HG03342 (cell line): Measurements from ENCODE around the gene DLG2.

Experiments used
- ATAC-seq: cut with Tn5 transposase; IDR thresholded peaks from one replicate; pipeline ENCODE4 v1.9.1; 2021; ENCODE audit warnings: mild to moderate bottlenecking, moderate library complexity; ENCODE audit not compliant: unreplicated experiment

The DLG2 gene

GRCh38 chr11:84607975-84608836 lies 1018.9 kb downstream of the DLG2 start:
- no peak for ATAC-seq

DNA sequence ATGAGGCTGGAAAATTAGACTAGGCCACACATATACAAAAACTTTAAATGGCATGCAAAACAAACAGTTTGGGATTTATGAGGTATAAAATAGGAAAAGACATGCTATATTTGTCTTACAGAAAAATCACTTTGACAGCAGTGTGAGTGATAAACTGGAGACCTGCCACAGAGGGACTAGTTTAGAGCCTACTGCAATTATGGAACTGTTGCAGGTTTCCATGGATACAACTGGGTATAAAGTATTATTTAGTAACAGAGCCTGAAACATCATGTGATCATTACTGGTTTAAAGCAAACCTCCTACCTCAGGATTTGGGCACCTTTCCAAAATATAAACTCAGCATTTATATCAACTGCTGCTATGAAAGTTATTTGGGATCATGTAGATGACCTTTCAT lies 1032.5 kb downstream of the DLG2 start:
- ATAC-seq, result no peak

GRCh38 chr11:84590106-84590505 lies 1037.0 kb downstream of the DLG2 start:
- no peak for ATAC-seq

GRCh38 chr11:84588131-84588829 lies 1038.9 kb downstream of the DLG2 start:
- no peak for ATAC-seq

GRCh38 chr11:84583106-84583505 lies 1044.0 kb downstream of the DLG2 start:
- ATAC-seq, result no peak

DNA sequence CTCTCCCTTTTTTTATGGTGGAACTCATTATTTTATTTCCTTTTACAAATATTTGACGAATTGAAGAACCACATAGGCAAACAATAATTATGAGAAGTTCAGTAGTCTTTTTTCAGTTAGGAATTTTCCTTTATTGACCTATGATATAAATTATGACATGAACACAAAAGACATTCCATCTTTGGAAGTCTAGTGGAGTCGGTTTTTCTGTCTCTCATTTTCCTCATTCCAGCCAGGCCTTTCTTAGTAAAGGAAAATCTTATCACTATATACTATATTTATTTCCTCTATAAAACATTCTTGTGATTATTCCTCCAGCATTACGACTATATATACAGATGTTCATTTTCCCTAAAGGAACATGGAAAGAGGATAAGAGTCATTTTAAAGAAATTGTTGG lies 1046.1 kb downstream of the DLG2 start:
- no peak for ATAC-seq

DNA sequence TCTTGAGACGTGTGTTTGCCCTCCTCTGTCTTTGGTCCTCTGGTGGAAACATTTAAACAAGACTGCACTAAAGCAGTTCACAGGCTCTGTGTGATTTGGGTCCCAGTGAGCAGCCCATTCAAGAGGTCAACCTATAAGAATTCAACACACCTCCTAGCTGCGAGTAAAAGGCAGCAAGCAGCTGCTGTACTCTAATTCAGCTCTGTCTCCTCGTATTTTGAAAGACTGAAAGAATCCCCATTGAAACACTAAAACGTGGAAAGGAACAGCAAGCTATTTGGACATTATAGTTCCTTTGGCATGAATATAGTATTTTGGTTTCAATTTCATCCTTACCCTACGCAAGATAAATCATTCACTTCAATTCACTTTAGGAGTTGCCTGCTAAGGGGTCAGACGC lies 1046.7 kb downstream of the DLG2 start:
- no peak for ATAC-seq

DNA sequence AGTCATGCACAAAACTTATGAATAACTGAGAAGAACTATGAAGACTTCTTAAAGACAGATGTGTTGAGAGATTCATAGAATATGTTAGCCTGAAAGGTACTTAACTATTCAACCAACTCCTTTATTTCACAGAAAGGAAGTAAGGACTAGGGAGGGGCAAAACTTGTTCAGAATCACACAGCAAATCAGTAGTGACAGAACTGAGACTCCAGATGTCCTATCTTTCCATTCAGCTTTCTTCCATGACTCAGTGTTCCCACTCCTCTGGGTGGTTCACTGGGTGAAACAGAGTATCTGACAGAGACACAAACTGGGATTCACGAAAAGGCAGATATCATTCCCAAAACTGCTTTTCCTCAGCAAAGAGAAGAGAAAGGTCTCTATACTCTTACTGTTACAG lies 1053.3 kb downstream of the DLG2 start:
- no peak for ATAC-seq

DNA sequence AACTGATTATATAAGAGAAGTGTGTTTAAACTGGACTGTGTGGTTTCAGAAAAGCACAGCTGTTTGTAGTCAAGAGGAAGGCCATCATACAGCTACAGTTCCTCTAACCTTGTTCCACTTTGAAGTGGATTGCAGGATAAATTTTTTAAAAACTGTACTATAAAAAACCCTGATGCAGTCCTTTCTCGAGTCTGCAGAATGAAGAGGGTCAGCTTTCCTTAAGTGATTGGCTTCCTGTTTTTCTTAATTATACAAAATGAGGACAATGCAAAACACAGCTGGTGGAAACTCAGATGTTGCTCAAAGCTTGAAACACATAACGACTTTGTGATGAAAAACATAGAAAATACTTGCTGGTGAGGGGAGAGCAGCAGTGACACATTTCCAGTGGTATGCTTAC lies 1060.5 kb downstream of the DLG2 start:
- ATAC-seq, result no peak

DNA sequence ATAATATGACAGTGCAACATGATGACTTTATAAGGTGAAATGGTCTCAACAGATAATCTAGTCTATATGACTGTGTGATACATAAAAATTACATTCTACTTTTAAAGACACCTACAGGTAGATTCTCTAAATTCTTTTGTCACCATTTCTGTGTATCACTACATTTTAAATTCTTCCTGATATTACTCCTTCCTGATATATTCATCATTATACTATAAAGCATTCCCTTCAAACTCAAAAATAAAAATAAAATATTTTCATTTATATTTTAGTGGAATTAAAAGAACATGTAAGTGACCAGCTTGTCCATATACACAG lies 1062.3 kb downstream of the DLG2 start:
- ATAC-seq, result no peak

- peak; percentile 87 for ATAC-seq
Observed at GRCh38 chr11:84564180-84564866, 1062.8 kb downstream of the DLG2 start.

DNA sequence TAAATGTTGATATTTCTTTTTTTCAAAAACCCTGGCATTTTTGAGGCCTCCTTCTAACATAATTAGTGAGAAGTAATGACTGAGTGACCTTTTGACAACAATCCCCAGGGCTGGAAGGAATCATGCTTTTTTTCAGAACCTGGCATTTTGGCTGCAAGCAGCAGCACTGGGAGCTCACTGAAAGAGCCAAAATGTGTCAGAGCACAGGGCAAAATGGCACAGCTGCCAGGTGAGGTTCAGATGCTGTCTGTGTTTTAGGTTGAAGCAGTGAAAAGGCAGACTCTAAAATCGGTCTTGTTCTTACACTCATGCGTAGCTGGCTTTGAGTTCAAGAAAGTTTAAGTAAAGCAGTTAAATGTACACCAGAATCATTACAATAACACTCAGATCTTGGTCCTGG lies 1063.8 kb downstream of the DLG2 start:
- no peak for ATAC-seq

DNA sequence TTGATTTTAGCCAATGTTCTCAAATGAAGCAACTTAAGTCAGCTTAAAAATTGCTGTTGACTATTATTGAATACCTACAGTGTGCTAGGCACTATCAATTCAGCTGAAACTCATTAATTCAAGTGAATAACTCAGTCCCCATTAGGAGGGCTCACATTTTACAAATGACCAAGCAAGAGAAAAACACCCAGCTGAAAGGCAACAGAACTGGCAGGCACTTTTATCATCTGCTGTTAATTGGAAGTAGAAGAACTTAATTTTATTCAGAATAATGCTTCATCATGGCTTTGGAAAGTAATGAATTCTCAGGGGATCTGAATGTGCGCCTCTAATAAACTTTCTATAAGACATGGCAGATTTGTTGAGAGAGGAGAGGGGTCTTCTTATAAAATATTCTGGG lies 1066.9 kb downstream of the DLG2 start:
- no peak for ATAC-seq

GRCh38 chr11:84558085-84558905 lies 1068.8 kb downstream of the DLG2 start:
- ATAC-seq, result peak; percentile 97

GRCh38 chr11:84552791-84553190 lies 1074.4 kb downstream of the DLG2 start:
- ATAC-seq, result no peak

DNA sequence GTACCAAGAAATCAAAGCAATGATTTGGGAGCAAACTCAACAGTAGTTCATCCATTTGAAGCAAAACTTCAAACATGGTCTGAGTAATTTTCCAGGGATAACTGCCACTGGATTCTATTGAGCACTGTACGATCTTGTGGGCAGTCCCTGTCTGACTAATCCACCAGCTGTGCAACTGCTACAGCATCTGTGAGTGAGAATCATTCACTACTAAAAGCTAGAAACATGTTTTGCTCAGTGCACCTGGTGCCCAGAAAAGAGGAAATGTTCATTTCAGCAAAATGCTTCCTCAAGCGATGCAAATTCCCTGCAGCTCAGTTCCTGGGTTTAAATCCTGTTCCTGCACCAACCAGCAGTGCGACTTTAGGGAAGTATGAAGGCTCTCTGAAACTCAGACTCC lies 1077.9 kb downstream of the DLG2 start:
- peak; percentile 99 for ATAC-seq

DNA sequence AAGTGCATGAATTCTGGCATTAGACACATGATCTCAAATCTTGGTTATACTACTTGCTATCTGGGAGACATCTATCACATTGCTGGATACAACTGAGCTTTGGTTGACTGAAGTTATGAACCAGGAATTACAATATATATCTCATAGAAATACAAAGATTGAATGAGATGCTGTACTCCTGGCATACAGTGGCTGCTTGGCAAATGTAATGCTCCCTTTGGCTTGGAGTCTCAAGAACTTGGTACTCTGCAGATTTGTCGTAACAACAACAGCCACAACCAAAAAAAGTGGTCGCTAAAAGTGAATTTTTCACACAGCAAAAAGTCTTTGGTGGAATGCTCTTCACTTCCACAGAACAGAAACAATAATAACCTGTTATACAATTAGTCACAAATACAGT lies 1082.6 kb downstream of the DLG2 start:
- ATAC-seq, result no peak

- ATAC-seq, result no peak
Observed at GRCh38 chr11:84543367-84544159, 1083.6 kb downstream of the DLG2 start.

- no peak for ATAC-seq
Observed at GRCh38 chr11:84541731-84542340, 1085.3 kb downstream of the DLG2 start.

DNA sequence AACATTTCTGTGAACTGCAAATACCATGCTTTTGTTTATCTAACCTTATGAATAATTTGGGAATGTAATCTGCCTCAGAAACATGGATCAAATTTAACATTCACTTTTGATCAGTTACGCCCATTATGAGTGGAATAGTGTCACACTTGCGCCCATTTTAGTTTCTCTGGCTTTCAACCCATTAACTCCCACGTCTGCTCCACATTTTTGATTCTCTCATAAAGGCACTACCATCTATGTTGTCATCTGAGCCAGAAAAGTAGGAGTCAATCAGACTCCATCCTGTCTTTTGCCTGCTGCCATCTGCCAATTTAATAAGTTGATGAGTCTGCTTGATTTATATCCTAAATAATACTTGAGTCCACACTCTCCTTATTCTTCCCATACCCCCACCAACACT lies 1090.7 kb downstream of the DLG2 start:
- ATAC-seq, result no peak
